HL-60 (cell line): ENCODE results near the gene SPAM1.

Experiments
- DNase-seq, 2 experiments: peaks; one replicate each; pipeline ENCODE4 v3.0.0-alpha.2; 2010 to 2020; ENCODE audit warnings: low read depth in 1 of 2, low spot score in 1 of 2
- H3K27ac ChIP-seq: fragments of 250-450 bp; sonication (Bioruptor Pico); replicated peaks from 2 replicates; pipeline ENCODE4 v1.5.1; 2020; ENCODE audit warnings: mild to moderate bottlenecking, moderate library complexity
- H3K27me3 ChIP-seq: fragments of 250-450 bp; sonication (Bioruptor Pico); 2 replicates; pipeline ENCODE4 v1.5.1; 2021; ENCODE audit warnings: mild to moderate bottlenecking, moderate library complexity; ENCODE audit not compliant: insufficient read depth, poor library complexity, severe bottlenecking
- H3K4me3 ChIP-seq: replicated peaks from 2 replicates; pipeline ENCODE4 v1.5.1; 2011; ENCODE audit warnings: mild to moderate bottlenecking, control low read depth, low read length; ENCODE audit not compliant: insufficient read depth
- CTCF ChIP-seq: IDR thresholded peaks from one replicate; pipeline ENCODE4 v1.5.1; 2011; ENCODE audit warnings: low read length, control low read depth, inconsistent platforms; ENCODE audit not compliant: insufficient read depth
- GABPA ChIP-seq: IDR thresholded peaks from 2 replicates; pipeline ENCODE4 v1.6.1; 2012; ENCODE audit warnings: low read depth
- POLR2AphosphoS5 ChIP-seq: IDR thresholded peaks from 2 replicates; pipeline ENCODE4 v1.6.1; 2012; ENCODE audit warnings: low read depth
- SPI1 ChIP-seq: IDR thresholded peaks from 2 replicates; pipeline ENCODE4 v1.6.1; 2012; ENCODE audit warnings: low read depth, mild to moderate bottlenecking, borderline replicate concordance
- TF ChIP-seq, protein P1 (sequence below): IDR thresholded peaks from 2 replicates; pipeline ENCODE4 v1.6.1; 2012; ENCODE audit warnings: low read depth; ENCODE audit not compliant: insufficient replicate concordance

SPAM1 gene

DNA sequence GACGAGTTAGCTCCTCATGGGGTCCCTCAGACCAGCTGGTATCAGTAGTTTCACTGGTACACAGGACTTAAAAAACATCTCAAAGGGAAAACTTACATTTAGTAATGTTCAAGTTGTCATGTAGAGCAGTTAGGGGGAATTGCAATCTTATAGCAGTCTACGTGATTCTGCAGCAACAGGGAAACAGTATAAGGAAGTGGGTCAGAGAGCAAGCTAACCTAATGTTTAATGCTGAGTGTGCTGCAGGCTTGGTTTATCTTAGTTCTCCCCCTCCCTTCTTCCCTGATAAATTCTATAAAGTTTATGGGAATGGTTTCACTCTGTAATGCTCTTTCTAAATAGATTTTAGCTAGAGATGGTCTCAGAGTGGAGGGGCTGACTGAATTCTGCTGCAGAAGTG is 11.3 kb downstream of the SPAM1 start:
- H3K4me3 ChIP-seq = no peak overlapping the region
- DNase-seq = no peak
- H3K27ac ChIP-seq = no peak overlapping the region
- no peak for TF ChIP-seq POLR2AphosphoS5
- no peak for TF ChIP-seq SPI1
- no peak for TF ChIP-seq GABPA
- no peak for TF ChIP-seq CTCF
- TF ChIP-seq, protein P1, sequence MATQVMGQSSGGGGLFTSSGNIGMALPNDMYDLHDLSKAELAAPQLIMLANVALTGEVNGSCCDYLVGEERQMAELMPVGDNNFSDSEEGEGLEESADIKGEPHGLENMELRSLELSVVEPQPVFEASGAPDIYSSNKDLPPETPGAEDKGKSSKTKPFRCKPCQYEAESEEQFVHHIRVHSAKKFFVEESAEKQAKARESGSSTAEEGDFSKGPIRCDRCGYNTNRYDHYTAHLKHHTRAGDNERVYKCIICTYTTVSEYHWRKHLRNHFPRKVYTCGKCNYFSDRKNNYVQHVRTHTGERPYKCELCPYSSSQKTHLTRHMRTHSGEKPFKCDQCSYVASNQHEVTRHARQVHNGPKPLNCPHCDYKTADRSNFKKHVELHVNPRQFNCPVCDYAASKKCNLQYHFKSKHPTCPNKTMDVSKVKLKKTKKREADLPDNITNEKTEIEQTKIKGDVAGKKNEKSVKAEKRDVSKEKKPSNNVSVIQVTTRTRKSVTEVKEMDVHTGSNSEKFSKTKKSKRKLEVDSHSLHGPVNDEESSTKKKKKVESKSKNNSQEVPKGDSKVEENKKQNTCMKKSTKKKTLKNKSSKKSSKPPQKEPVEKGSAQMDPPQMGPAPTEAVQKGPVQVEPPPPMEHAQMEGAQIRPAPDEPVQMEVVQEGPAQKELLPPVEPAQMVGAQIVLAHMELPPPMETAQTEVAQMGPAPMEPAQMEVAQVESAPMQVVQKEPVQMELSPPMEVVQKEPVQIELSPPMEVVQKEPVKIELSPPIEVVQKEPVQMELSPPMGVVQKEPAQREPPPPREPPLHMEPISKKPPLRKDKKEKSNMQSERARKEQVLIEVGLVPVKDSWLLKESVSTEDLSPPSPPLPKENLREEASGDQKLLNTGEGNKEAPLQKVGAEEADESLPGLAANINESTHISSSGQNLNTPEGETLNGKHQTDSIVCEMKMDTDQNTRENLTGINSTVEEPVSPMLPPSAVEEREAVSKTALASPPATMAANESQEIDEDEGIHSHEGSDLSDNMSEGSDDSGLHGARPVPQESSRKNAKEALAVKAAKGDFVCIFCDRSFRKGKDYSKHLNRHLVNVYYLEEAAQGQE = no peak
- no peaks in the 10 kb centered on the region for H3K27me3 ChIP-seq

GRCh38 chr7:123939784-123940183 is 14.7 kb downstream of the SPAM1 start:
- Histone ChIP-seq H3K4me3 (no peak overlapping the region), H3K27ac (no peak overlapping the region), H3K27me3 (no peaks in the 10 kb centered on the region)
- no peak for DNase-seq
- no peak for TF ChIP-seq SPI1
- TF ChIP-seq, protein P1 = no peak
- TF ChIP-seq POLR2AphosphoS5 = no peak
- no peak for TF ChIP-seq CTCF
- no peak for TF ChIP-seq GABPA

DNA sequence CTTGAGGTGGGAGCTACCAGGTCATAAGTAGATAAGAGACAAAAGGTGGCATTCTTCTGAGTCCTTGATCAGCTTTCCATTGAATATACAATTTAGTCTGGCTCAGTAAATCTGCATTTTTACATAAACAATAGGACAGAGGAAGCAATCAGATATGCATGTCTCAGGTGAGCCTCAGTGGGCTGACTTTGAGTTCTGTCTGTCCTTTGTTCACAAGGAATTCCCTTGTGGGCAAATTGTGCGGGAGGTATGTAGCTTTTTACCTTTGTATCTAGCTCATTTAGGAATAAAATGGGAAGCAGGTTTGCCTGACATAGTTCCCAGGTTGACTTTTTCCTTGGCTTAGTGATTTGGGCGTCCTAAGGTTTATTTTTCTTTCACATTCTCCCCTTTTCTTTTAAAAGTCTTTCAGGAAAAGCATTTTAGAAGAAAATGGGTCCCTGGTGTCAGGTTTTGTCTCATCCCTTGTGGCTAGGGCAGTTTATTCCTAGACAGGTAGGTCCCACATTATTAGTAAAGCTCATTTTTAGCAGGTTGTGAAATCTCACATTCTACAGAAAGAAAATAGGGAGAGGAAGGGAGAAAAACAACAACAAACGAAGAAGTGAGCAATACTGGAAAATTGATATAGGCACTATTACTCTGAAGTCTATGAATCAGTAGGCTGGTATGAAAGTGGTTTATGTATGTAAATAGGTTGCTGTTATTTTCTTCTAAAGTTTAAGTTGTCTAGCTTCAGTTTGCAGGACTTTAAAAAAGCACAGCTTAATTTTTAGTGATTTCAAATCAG is 16.5 kb downstream of the SPAM1 start:
- Histone ChIP-seq H3K27me3 (no peaks in the 10 kb centered on the region), H3K27ac (no peak overlapping the region), H3K4me3 (no peak overlapping the region)
- DNase-seq = no peak
- TF ChIP-seq CTCF (no peak), POLR2AphosphoS5 (no peak), GABPA (no peak), SPI1 (no peak)
- TF ChIP-seq, protein P1 = no peak
